Prostate gland (tissue), 2 donors: ENCODE measurements around the gene ETS2. TPM values are rescaled to one million over a fixed set of nuclear protein-coding genes. Genes with fewer than 3 reads are reported as not detected.

ENCODE experiments used
- DNase-seq: peaks from one replicate; pipeline ENCODE4 v3.0.0-alpha.2; 2019; ENCODE audit warnings: low spot score
- H3K27ac ChIP-seq, 2 donors: fragments of 200-600 bp; sonication (generic); 2 replicates each; pipeline ENCODE4 v1.5.1; 2017 to 2019
- H3K27me3 ChIP-seq: fragments of 200-600 bp; sonication (generic); replicated peaks from 2 replicates; pipeline ENCODE4 v1.5.1; 2019; ENCODE audit not compliant: insufficient read depth
- H3K36me3 ChIP-seq, 2 donors: fragments of 200-600 bp; sonication (generic); 1 replicate in 1 of 2; 2 replicates in 1 of 2; pipeline versions ENCODE4 v1.5.1 to v1.8.1; 2017 to 2019
- H3K4me1 ChIP-seq: fragments of 200-600 bp; sonication (generic); replicated peaks from 2 replicates; pipeline ENCODE4 v1.5.1; 2019
- H3K4me3 ChIP-seq, 2 donors: fragments of 200-600 bp; sonication (generic); 2 replicates each; pipeline ENCODE4 v1.5.1; 2017 to 2019
- H3K9me3 ChIP-seq: fragments of 200-600 bp; sonication (generic); 2 replicates; pipeline ENCODE4 v1.5.1; 2017
- POLR2A ChIP-seq: fragments of 450-650 bp; IDR thresholded peaks from one replicate; pipeline ENCODE4 v1.6.1; 2016; ENCODE audit warnings: antibody characterized with exemption, mild to moderate bottlenecking
- POLR2AphosphoS5 ChIP-seq: sonication (generic); formaldehyde crosslinking; IDR thresholded peaks from one replicate; pipeline ENCODE4 v1.6.1; 2017; ENCODE audit warnings: antibody characterized with exemption
- WGBS: methylation state at CpG from one replicate; pipeline ENCODE4 v1.1.5; 2018; 5-methylcytosine and 5-hydroxymethylcytosine counted together
- intact Hi-C: fragments of 100-400 bp; cut with DNase I; formaldehyde crosslinking; loops from one replicate; pipeline ENCODE4 v1.14.2; 2022
- total RNA-seq, 2 donors: library from RNA; depleted of rRNA; stranded (reverse); fragments of >200 nt; gene quantifications; one replicate each; pipeline ENCODE4 v1.1.0, GENCODE V29; 2016
- TF ChIP-seq, protein P1 (sequence below), 4 experiments: fragments of 200-600 bp in 2 of 4; fragments of 450-650 bp in 2 of 4; sonication (generic) in 2 of 4; IDR thresholded peaks; 1 replicate in 3 of 4; 2 replicates in 1 of 4; pipeline ENCODE4 v1.5.1; 2016 to 2019; ENCODE audit warnings: antibody characterized with exemption in 4 of 4, mild to moderate bottlenecking in 2 of 4, moderate library complexity in 2 of 4

The ETS2 gene
- total RNA-seq, 2 donors from 2014 or later = 53.3 to 80.2 TPM

DNA sequence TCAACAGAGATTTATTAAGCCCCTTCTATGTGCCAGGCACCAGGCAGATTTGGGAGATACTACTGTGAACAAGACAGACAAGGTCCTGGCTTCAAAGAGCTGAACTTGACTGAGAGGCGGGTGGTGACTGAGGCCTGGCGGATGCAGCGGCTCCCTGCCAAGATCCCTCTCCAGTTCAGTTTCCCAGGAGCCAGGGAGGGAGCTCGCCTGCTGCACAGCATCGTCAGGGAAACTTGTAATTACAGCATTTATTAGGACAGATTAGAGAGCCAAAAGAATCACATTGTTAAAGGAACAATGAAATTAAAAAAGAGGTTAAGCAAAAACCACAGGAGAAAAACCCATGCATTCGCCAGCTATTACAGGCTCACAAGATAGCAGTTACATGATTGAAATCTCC is 55.3 kb downstream of the ETS2 start:
- H3K36me3 ChIP-seq = no peaks in the 10 kb centered on the region
- TF ChIP-seq POLR2AphosphoS5 (no peak), POLR2A (no peak)
- intact Hi-C loops = no loop called here
- DNase-seq = no peak
- H3K9me3 ChIP-seq = no peaks in the 10 kb centered on the region
- no peaks in the 10 kb centered on the region for H3K27me3 ChIP-seq
- H3K4me3 ChIP-seq = no peak overlapping the region
- no peaks in the 10 kb centered on the region for H3K4me1 ChIP-seq
- 26% methylated on average over 6 of the region's 6 CpGs for WGBS
- no peak overlapping the region for H3K27ac ChIP-seq

DNA sequence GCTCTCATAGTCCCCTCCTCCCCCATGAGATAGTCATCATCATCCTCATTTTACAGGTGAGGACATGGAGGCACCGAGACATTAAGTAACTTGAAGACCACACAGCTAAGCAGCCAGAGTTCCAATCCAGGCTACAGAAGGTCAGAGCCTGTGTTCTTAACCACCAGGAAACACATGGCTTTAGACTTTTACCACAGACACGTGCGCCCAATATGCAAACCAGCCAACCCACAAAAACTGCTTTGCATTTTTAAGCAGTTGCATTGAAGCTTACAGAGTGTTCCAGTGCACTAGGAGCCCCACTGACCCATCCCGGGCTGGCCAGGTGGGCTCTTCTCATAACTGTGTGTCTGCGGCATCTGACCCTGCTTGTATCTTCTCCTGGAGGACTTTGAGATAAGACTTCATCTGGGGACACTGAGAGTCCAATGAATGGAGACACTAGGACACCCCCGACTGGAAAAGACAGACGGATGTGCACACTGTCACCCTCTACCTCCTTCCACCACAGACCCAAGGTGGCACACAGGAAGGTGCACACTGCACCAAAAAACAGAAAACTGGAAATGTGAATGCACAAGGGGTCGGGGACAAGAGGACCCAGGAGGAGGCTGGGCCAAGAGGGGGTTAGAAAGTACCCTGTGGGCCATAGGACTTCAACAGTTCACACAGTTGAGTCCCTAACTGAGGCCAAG is 56.4 kb downstream of the ETS2 start:
- WGBS = 93% methylated on average over 8 of the region's 8 CpGs
- H3K27me3 ChIP-seq = no peaks in the 10 kb centered on the region

DNA sequence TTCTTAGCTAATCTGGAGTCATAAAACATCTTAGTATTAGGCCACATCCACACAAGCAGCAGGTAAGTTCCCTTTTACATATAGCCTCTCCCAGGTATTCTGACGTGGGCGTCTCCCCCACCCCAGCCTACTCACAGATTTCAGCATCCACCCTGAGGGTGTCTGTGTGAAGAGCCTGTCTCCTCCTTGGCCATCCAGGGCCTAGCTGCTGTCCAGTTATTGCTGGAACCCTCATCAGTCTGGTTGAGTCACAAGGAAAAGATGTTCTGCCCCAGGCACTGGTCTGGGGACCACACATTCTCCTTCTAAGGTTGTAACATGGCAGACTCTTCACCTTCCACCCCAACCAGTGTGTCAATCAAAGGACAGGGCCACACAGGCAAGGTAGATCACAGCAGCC is 57.6 kb downstream of the ETS2 start:
- WGBS = 92% methylated on average over 2 of the region's 2 CpGs
- Histone ChIP-seq H3K27me3 (no peaks in the 10 kb centered on the region), H3K4me3 (no peak overlapping the region), H3K4me1 (no peaks in the 10 kb centered on the region), H3K27ac (no peak overlapping the region), H3K36me3 (no peaks in the 10 kb centered on the region), H3K9me3 (no peaks in the 10 kb centered on the region)
- intact Hi-C loops = no loop called here
- TF ChIP-seq, protein P1, sequence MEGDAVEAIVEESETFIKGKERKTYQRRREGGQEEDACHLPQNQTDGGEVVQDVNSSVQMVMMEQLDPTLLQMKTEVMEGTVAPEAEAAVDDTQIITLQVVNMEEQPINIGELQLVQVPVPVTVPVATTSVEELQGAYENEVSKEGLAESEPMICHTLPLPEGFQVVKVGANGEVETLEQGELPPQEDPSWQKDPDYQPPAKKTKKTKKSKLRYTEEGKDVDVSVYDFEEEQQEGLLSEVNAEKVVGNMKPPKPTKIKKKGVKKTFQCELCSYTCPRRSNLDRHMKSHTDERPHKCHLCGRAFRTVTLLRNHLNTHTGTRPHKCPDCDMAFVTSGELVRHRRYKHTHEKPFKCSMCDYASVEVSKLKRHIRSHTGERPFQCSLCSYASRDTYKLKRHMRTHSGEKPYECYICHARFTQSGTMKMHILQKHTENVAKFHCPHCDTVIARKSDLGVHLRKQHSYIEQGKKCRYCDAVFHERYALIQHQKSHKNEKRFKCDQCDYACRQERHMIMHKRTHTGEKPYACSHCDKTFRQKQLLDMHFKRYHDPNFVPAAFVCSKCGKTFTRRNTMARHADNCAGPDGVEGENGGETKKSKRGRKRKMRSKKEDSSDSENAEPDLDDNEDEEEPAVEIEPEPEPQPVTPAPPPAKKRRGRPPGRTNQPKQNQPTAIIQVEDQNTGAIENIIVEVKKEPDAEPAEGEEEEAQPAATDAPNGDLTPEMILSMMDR (IDR thresholded peaks at IDR 0.05) = no peak
- TF ChIP-seq POLR2AphosphoS5 (no peak), POLR2A (no peak)
- DNase-seq = no peak

More for the DNA sequence above, 56.4 kb downstream of the ETS2 start:
- TF ChIP-seq POLR2AphosphoS5 (no peak), POLR2A (no peak)
- TF ChIP-seq, protein P1 (IDR thresholded peaks at IDR 0.05) = no peak
- Histone ChIP-seq H3K4me1 (no peaks in the 10 kb centered on the region), H3K4me3 (no peak overlapping the region), H3K9me3 (no peaks in the 10 kb centered on the region), H3K27ac (no peak overlapping the region), H3K36me3 (no peaks in the 10 kb centered on the region)
- intact Hi-C loops = no loop called here
- DNase-seq = no peak

GRCh38 chr21:38863843-38864363 is 58.2 kb downstream of the ETS2 start:
- H3K27me3 ChIP-seq = no peaks in the 10 kb centered on the region
- intact Hi-C loops = no loop called here
- no peak overlapping the region for H3K4me3 ChIP-seq
- WGBS = 94% methylated on average over 8 of the region's 8 CpGs
- no peaks in the 10 kb centered on the region for H3K36me3 ChIP-seq
- H3K9me3 ChIP-seq = no peaks in the 10 kb centered on the region
- no peaks in the 10 kb centered on the region for H3K4me1 ChIP-seq
- DNase-seq = no peak
- TF ChIP-seq, protein P1 (IDR thresholded peaks at IDR 0.05) = no peak
- TF ChIP-seq POLR2AphosphoS5 (no peak), POLR2A (no peak)
- H3K27ac ChIP-seq = no peak overlapping the region

DNA sequence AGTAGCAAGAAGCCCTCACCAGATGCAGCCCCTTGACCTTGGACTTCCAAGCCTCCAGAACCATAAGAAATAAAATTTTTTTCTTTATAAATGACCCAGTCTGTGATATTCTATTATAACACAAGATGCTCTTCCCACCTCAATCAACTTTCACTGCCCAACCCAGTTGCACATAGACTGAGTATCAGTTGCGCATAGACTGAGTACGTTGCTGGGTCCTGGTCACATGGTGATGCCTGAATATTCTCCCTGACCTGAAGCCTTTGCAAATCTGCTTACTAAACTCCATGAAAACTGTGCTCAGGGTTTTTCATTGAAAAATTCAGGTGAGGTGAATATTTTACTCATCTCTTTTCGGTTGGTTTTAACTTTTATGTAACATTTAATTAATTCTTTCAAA is 59.2 kb downstream of the ETS2 start:
- Histone ChIP-seq H3K36me3 (no peaks in the 10 kb centered on the region), H3K27ac (no peak overlapping the region), H3K4me3 (no peak overlapping the region), H3K4me1 (no peaks in the 10 kb centered on the region), H3K9me3 (no peaks in the 10 kb centered on the region), H3K27me3 (no peaks in the 10 kb centered on the region)
- no peak for DNase-seq
- WGBS = 82% methylated on average over 3 of the region's 3 CpGs
- TF ChIP-seq, protein P1 (IDR thresholded peaks at IDR 0.05) = no peak
- no peak for TF ChIP-seq POLR2AphosphoS5
- intact Hi-C loops = no loop called here
